Activated naive CD8-positive, alpha-beta T cell treated with anti-CD3 and anti-CD28 coated beads, Interleukin-2, amount 10 ng/mL, durations not matched to agents 7 days and 5 days (primary cell): Measurements from ENCODE around the gene SLC35F3. TPM values are rescaled to one million over a fixed set of nuclear protein-coding genes. Genes with fewer than 3 reads are reported as not detected.
A peak's percentile ranks its signal among the peaks of the same experiment; 100 is the strongest.

Source experiments
- ATAC-seq: fragments of 150-1000 bp; cut with Tn5 transposase; one replicate; pipeline ENCODE4 v1.10.0; 2021; ENCODE audit warnings: low read depth, moderate library complexity
- POLR2A ChIA-PET: fragments of 350-600 bp; sonication (Branson Sonifier 250); formaldehyde crosslinking; loops from one replicate; lab custom pipeline; 2021; ENCODE audit warnings: antibody characterized with exemption; lab: Charles Lee
- DNase-seq: peaks from one replicate; pipeline ENCODE4 v3.0.0; 2021
- H3K27ac Mint-ChIP-seq: one replicate; pipeline ENCODE4 v1.8.0; 2022; ENCODE audit warnings: mild to moderate bottlenecking, mixed read lengths
- H3K27me3 Mint-ChIP-seq: one replicate; pipeline ENCODE4 v1.8.0; 2022; ENCODE audit warnings: mild to moderate bottlenecking, moderate library complexity, mixed read lengths
- H3K36me3 Mint-ChIP-seq: one replicate; pipeline ENCODE4 v1.8.0; 2021; ENCODE audit warnings: mild to moderate bottlenecking, mixed read lengths
- H3K4me1 Mint-ChIP-seq: one replicate; pipeline ENCODE4 v1.8.0; 2021; ENCODE audit warnings: mixed read lengths
- H3K4me3 Mint-ChIP-seq: one replicate; pipeline ENCODE4 v1.8.0; 2022; ENCODE audit warnings: mild to moderate bottlenecking, moderate library complexity, mixed read lengths
- H3K9me3 Mint-ChIP-seq: one replicate; pipeline ENCODE4 v1.8.0; 2021; ENCODE audit warnings: mixed read lengths
- total RNA-seq, 2 experiments: library from RNA; stranded (reverse); gene quantifications; one replicate each; pipeline ENCODE4 v1.2.3, GENCODE V29; 2021

SLC35F3 gene
- total RNA-seq, 2 experiments from 2014 or later: 33.8 to 36.4 TPM

- POLR2A ChIA-PET: no interaction called here
- Mint-ChIP-seq H3K27ac (no peak overlapping the region), H3K36me3 (peaks cover 44% of the 10 kb centered on the region), H3K27me3 (no peaks in the 10 kb centered on the region), H3K4me1 (peaks cover 36% of the 10 kb centered on the region), H3K4me3 (no peak overlapping the region), H3K9me3 (no peaks in the 10 kb centered on the region)
- DNase-seq (no peak), ATAC-seq (no peak)
Observed at GRCh38 chr1:234311414-234311813, 406.9 kb downstream of the SLC35F3 start.

- Mint-ChIP-seq H3K9me3 (no peaks in the 10 kb centered on the region), H3K27ac (peak overlapping the region; percentile 59), H3K27me3 (no peaks in the 10 kb centered on the region), H3K36me3 (peaks cover 36% of the 10 kb centered on the region), H3K4me1 (peaks cover 34% of the 10 kb centered on the region), H3K4me3 (no peak overlapping the region)
- DNase-seq (no peak), ATAC-seq (no peak)
- POLR2A ChIA-PET: interaction anchor here (1.4 kb wide), 1 partner anchor 100 kb away, joined by 3 read pairs; no protein-coding TSS in a partner anchor
Observed at GRCh38 chr1:234313171-234313570, 408.7 kb downstream of the SLC35F3 start.

GRCh38 chr1:234315091-234315541 lies 410.6 kb downstream of the SLC35F3 start:
- Mint-ChIP-seq H3K27ac (peak overlapping the region; percentile 87), H3K9me3 (no peaks in the 10 kb centered on the region), H3K36me3 (peaks cover 37% of the 10 kb centered on the region), H3K27me3 (no peaks in the 10 kb centered on the region), H3K4me3 (peak overlapping the region; percentile 47), H3K4me1 (peaks cover 29% of the 10 kb centered on the region)
- ATAC-seq (peak; percentile 87), DNase-seq (no peak)
- POLR2A ChIA-PET: interaction anchor here (1.3 to 1.4 kb wide), 2 partner anchors 41 to 58 kb away, joined by 4 read pairs; partner anchors contain the start of gene COA6

- peaks cover 39% of the 10 kb centered on the region for H3K36me3 Mint-ChIP-seq
- H3K9me3 Mint-ChIP-seq: no peaks in the 10 kb centered on the region
- peak; percentile 12 for ATAC-seq
- POLR2A ChIA-PET: interaction anchor here (1.3 to 1.4 kb wide), 2 partner anchors 40 to 58 kb away, joined by 4 read pairs; partner anchors contain the start of gene COA6
- peak overlapping the region; percentile 87 for H3K27ac Mint-ChIP-seq
- H3K4me3 Mint-ChIP-seq: no peak overlapping the region
- DNase-seq: no peak
- H3K4me1 Mint-ChIP-seq: peaks cover 30% of the 10 kb centered on the region
- H3K27me3 Mint-ChIP-seq: no peaks in the 10 kb centered on the region
Observed at GRCh38 chr1:234315588-234315987, 411.1 kb downstream of the SLC35F3 start.

GRCh38 chr1:234316486-234316885 lies 412.0 kb downstream of the SLC35F3 start:
- Mint-ChIP-seq H3K4me3 (no peak overlapping the region), H3K27ac (peak overlapping the region; percentile 79), H3K36me3 (peaks cover 35% of the 10 kb centered on the region), H3K27me3 (no peaks in the 10 kb centered on the region), H3K4me1 (peaks cover 35% of the 10 kb centered on the region), H3K9me3 (no peaks in the 10 kb centered on the region)
- ATAC-seq (no peak), DNase-seq (no peak)
- POLR2A ChIA-PET: no interaction called here

- Mint-ChIP-seq H3K4me3 (no peak overlapping the region), H3K4me1 (peaks cover 36% of the 10 kb centered on the region), H3K27ac (peak overlapping the region; percentile 79), H3K9me3 (no peaks in the 10 kb centered on the region), H3K27me3 (no peaks in the 10 kb centered on the region), H3K36me3 (peaks cover 31% of the 10 kb centered on the region)
- POLR2A ChIA-PET: no interaction called here
- DNase-seq (no peak), ATAC-seq (no peak)
Observed at GRCh38 chr1:234316937-234317336, 412.5 kb downstream of the SLC35F3 start.

- POLR2A ChIA-PET: no interaction called here
- H3K27ac Mint-ChIP-seq: no peak overlapping the region
- no peak overlapping the region for H3K4me3 Mint-ChIP-seq
- peaks cover 3% of the 10 kb centered on the region for H3K27me3 Mint-ChIP-seq
- peaks cover 22% of the 10 kb centered on the region for H3K4me1 Mint-ChIP-seq
- H3K9me3 Mint-ChIP-seq: no peaks in the 10 kb centered on the region
- peaks cover 42% of the 10 kb centered on the region for H3K36me3 Mint-ChIP-seq
- no peak for ATAC-seq
- no peak for DNase-seq
Observed at GRCh38 chr1:234320069-234320468, 415.6 kb downstream of the SLC35F3 start.

GRCh38 chr1:234320549-234320948 lies 416.1 kb downstream of the SLC35F3 start:
- Mint-ChIP-seq H3K4me3 (no peak overlapping the region), H3K27ac (no peak overlapping the region), H3K36me3 (peaks cover 42% of the 10 kb centered on the region), H3K27me3 (peaks cover 3% of the 10 kb centered on the region), H3K9me3 (no peaks in the 10 kb centered on the region), H3K4me1 (peaks cover 20% of the 10 kb centered on the region)
- POLR2A ChIA-PET: no interaction called here
- ATAC-seq: no peak
- DNase-seq: no peak

- DNase-seq (no peak), ATAC-seq (no peak)
- H3K27ac Mint-ChIP-seq: peak overlapping the region; percentile 0
- H3K4me1 Mint-ChIP-seq: peaks cover 22% of the 10 kb centered on the region
- no peak overlapping the region for H3K4me3 Mint-ChIP-seq
- peaks cover 42% of the 10 kb centered on the region for H3K36me3 Mint-ChIP-seq
- no peaks in the 10 kb centered on the region for H3K9me3 Mint-ChIP-seq
- H3K27me3 Mint-ChIP-seq: peaks cover 3% of the 10 kb centered on the region
- POLR2A ChIA-PET: no interaction called here
Observed at GRCh38 chr1:234321231-234321630, 416.8 kb downstream of the SLC35F3 start.

- no peak for ATAC-seq
- no peak overlapping the region for H3K27ac Mint-ChIP-seq
- no peak for DNase-seq
- H3K27me3 Mint-ChIP-seq: peaks cover 3% of the 10 kb centered on the region
- peaks cover 29% of the 10 kb centered on the region for H3K4me1 Mint-ChIP-seq
- H3K36me3 Mint-ChIP-seq: peaks cover 42% of the 10 kb centered on the region
- no peak overlapping the region for H3K4me3 Mint-ChIP-seq
- H3K9me3 Mint-ChIP-seq: no peaks in the 10 kb centered on the region
- POLR2A ChIA-PET: no interaction called here
Observed at GRCh38 chr1:234322097-234322496, 417.6 kb downstream of the SLC35F3 start.

GRCh38 chr1:234322979-234323378 lies 418.5 kb downstream of the SLC35F3 start:
- Mint-ChIP-seq H3K27ac (no peak overlapping the region), H3K4me3 (no peak overlapping the region), H3K9me3 (no peaks in the 10 kb centered on the region), H3K36me3 (peaks cover 40% of the 10 kb centered on the region), H3K27me3 (peaks cover 3% of the 10 kb centered on the region), H3K4me1 (peaks cover 29% of the 10 kb centered on the region)
- ATAC-seq (no peak), DNase-seq (no peak)
- POLR2A ChIA-PET: no interaction called here

- peaks cover 3% of the 10 kb centered on the region for H3K27me3 Mint-ChIP-seq
- peak overlapping the region; percentile 23 for H3K27ac Mint-ChIP-seq
Observed at GRCh38 chr1:234324821-234325220, 420.3 kb downstream of the SLC35F3 start.

GRCh38 chr1:234325878-234326496 lies 421.5 kb downstream of the SLC35F3 start:
- POLR2A ChIA-PET: no interaction called here
- H3K4me3 Mint-ChIP-seq: peak overlapping the region; percentile 85
- no peaks in the 10 kb centered on the region for H3K9me3 Mint-ChIP-seq
- H3K4me1 Mint-ChIP-seq: peaks cover 22% of the 10 kb centered on the region
- peak overlapping the region; percentile 83 for H3K27ac Mint-ChIP-seq
- ATAC-seq (peak; percentile 51), DNase-seq (no peak)
- H3K36me3 Mint-ChIP-seq: peaks cover 35% of the 10 kb centered on the region
- peaks cover 5% of the 10 kb centered on the region for H3K27me3 Mint-ChIP-seq

More at GRCh38 chr1:234324821-234325220, 420.3 kb downstream of the SLC35F3 start:
- POLR2A ChIA-PET: interaction anchor here (1.1 kb wide), 1 partner anchor 48 kb away, joined by 4 read pairs; the partner anchor contains the start of gene COA6
- H3K4me1 Mint-ChIP-seq: peaks cover 29% of the 10 kb centered on the region
- no peaks in the 10 kb centered on the region for H3K9me3 Mint-ChIP-seq
- DNase-seq (no peak), ATAC-seq (no peak)
- H3K36me3 Mint-ChIP-seq: peaks cover 39% of the 10 kb centered on the region
- no peak overlapping the region for H3K4me3 Mint-ChIP-seq
